Ovary (tissue), 3 donors: Measurements from ENCODE around the gene CISD3.

Experiments used
- EP300 ChIP-seq: sonication (generic); formaldehyde crosslinking; IDR thresholded peaks from one replicate; pipeline ENCODE4 v1.6.1; 2017; ENCODE audit warnings: antibody characterized with exemption
- TF ChIP-seq, protein P1 (sequence below), 3 donors: fragments of 450-650 bp in 2 of 3; fragments of 200-600 bp in 1 of 3; IDR thresholded peaks; one replicate each; pipeline versions ENCODE4 v1.5.1 to v1.8.0; 2016 to 2022; ENCODE audit warnings: antibody characterized with exemption in 3 of 3, mild to moderate bottlenecking in 1 of 3
- donor health status: DM: no; HTN: no; CAD: no.

- TF ChIP-seq, protein P1, sequence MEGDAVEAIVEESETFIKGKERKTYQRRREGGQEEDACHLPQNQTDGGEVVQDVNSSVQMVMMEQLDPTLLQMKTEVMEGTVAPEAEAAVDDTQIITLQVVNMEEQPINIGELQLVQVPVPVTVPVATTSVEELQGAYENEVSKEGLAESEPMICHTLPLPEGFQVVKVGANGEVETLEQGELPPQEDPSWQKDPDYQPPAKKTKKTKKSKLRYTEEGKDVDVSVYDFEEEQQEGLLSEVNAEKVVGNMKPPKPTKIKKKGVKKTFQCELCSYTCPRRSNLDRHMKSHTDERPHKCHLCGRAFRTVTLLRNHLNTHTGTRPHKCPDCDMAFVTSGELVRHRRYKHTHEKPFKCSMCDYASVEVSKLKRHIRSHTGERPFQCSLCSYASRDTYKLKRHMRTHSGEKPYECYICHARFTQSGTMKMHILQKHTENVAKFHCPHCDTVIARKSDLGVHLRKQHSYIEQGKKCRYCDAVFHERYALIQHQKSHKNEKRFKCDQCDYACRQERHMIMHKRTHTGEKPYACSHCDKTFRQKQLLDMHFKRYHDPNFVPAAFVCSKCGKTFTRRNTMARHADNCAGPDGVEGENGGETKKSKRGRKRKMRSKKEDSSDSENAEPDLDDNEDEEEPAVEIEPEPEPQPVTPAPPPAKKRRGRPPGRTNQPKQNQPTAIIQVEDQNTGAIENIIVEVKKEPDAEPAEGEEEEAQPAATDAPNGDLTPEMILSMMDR (IDR thresholded peaks at IDR 0.05): no peak
- TF ChIP-seq EP300: no peak
Observed at GRCh38 chr17:38752308-38753070, 22.3 kb downstream of the CISD3 start, which contains the start of gene PSMB3.
